ENCODE results near the gene UXS1. TPM values are rescaled to one million over a fixed set of nuclear protein-coding genes. Genes with fewer than 3 reads are reported as not detected.

UXS1 gene
- total RNA-seq, 1 donor from 2014 or later = 38.0 TPM

GRCh38 chr2:106184394-106184793 lies 9.7 kb downstream of the UXS1 start:
- Histone ChIP-seq H3K9ac (no peak overlapping the region), H2AFZ (replicated peaks) (no peak overlapping the region), H3K4me3 (no peak overlapping the region), H3F3A (ENCODE audit: low read depth) (no peaks in the 10 kb centered on the region), H3K4me2 (no peak overlapping the region), H3K79me2 (ENCODE audit: low read depth) (peaks cover 98% of the 10 kb centered on the region), H3K36me3 (no peaks in the 10 kb centered on the region), H3K4me1 (no peaks in the 10 kb centered on the region), H3K9me3 (ENCODE audit: low read depth) (no peaks in the 10 kb centered on the region), H3K27me3 (no peaks in the 10 kb centered on the region), H3K27ac (no peak overlapping the region), H4K20me1 (ENCODE audit: low read depth) (peaks cover 31% of the 10 kb centered on the region)
- H3K4me1 Mint-ChIP-seq = peaks cover 2% of the 10 kb centered on the region
- no peak overlapping the region for H3K27ac Mint-ChIP-seq
- TF ChIP-seq CTCF (IDR thresholded peaks at IDR 0.05) (no peak), EZH2phosphoT487 (IDR thresholded peaks at IDR 0.05) (no peak), EZH2 (IDR thresholded peaks at IDR 0.05) (no peak)
- H3K27me3 Mint-ChIP-seq (ENCODE audit: insufficient read depth, low read depth) = peaks cover 2% of the 10 kb centered on the region
- H3K4me3 Mint-ChIP-seq = no peak overlapping the region
- peaks cover 21% of the 10 kb centered on the region for H3K9me3 Mint-ChIP-seq
- H3K36me3 Mint-ChIP-seq = peaks cover 45% of the 10 kb centered on the region
- no peak for DNase-seq (ENCODE audit: low spot score)

GRCh38 chr2:106183101-106183696 lies 10.9 kb downstream of the UXS1 start:
- no peaks in the 10 kb centered on the region for H3K9me3 ChIP-seq (ENCODE audit: low read depth)
- H3K4me3 ChIP-seq = no peak overlapping the region
- H3F3A ChIP-seq (ENCODE audit: low read depth) = no peaks in the 10 kb centered on the region
- TF ChIP-seq EZH2 (IDR thresholded peaks at IDR 0.05) (no peak), EZH2phosphoT487 (IDR thresholded peaks at IDR 0.05) (no peak), CTCF (IDR thresholded peaks at IDR 0.05) (no peak)
- H3K4me1 Mint-ChIP-seq = peaks cover 2% of the 10 kb centered on the region
- no peak overlapping the region for H3K4me3 Mint-ChIP-seq
- H3K4me1 ChIP-seq = no peaks in the 10 kb centered on the region
- H3K36me3 Mint-ChIP-seq = peaks cover 39% of the 10 kb centered on the region
- H3K27me3 ChIP-seq = no peaks in the 10 kb centered on the region
- H3K27ac Mint-ChIP-seq = no peak overlapping the region
- peaks cover 25% of the 10 kb centered on the region for H4K20me1 ChIP-seq (ENCODE audit: low read depth)
- no peak overlapping the region for H3K27ac ChIP-seq
- H3K4me2 ChIP-seq = no peak overlapping the region
- no peak overlapping the region for H2AFZ ChIP-seq (replicated peaks)
- no peaks in the 10 kb centered on the region for H3K36me3 ChIP-seq
- H3K9me3 Mint-ChIP-seq = peaks cover 17% of the 10 kb centered on the region
- H3K9ac ChIP-seq = no peak overlapping the region
- peaks cover 2% of the 10 kb centered on the region for H3K27me3 Mint-ChIP-seq (ENCODE audit: insufficient read depth, low read depth)
- DNase-seq (ENCODE audit: low spot score) = no peak
- peaks cover 94% of the 10 kb centered on the region for H3K79me2 ChIP-seq (ENCODE audit: low read depth)

- peaks cover 11% of the 10 kb centered on the region for H3K9me3 Mint-ChIP-seq
- Histone ChIP-seq H3K27me3 (no peaks in the 10 kb centered on the region), H3K4me2 (no peak overlapping the region), H3K79me2 (ENCODE audit: low read depth) (peaks cover 94% of the 10 kb centered on the region), H3F3A (ENCODE audit: low read depth) (no peaks in the 10 kb centered on the region), H2AFZ (replicated peaks) (no peak overlapping the region), H3K4me3 (no peak overlapping the region), H3K36me3 (no peaks in the 10 kb centered on the region), H4K20me1 (ENCODE audit: low read depth) (peaks cover 41% of the 10 kb centered on the region), H3K9me3 (ENCODE audit: low read depth) (no peaks in the 10 kb centered on the region), H3K4me1 (peaks cover 3% of the 10 kb centered on the region), H3K27ac (no peak overlapping the region), H3K9ac (no peak overlapping the region)
- peaks cover 5% of the 10 kb centered on the region for H3K4me1 Mint-ChIP-seq
- TF ChIP-seq CTCF (IDR thresholded peaks at IDR 0.05) = no peak
- TF ChIP-seq EZH2 (IDR thresholded peaks at IDR 0.05) = no peak
- no peak for TF ChIP-seq EZH2phosphoT487 (IDR thresholded peaks at IDR 0.05)
- no peak overlapping the region for H3K4me3 Mint-ChIP-seq
- peaks cover 2% of the 10 kb centered on the region for H3K27me3 Mint-ChIP-seq (ENCODE audit: insufficient read depth, low read depth)
- DNase-seq (ENCODE audit: low spot score) = no peak
- H3K27ac Mint-ChIP-seq = no peak overlapping the region
- H3K36me3 Mint-ChIP-seq = peaks cover 35% of the 10 kb centered on the region
Observed at GRCh38 chr2:106181064-106181463, 13.0 kb downstream of the UXS1 start.

Measured in neural progenitor cell (in vitro differentiated cells).